ENCODE data around the gene AP1M1.

GRCh38 chr19:16272945-16273344, 75.2 kb downstream of the AP1M1 start:
- no peak for TF ChIP-seq CTCF (conservative IDR thresholded peaks at IDR 0.05; ENCODE audit: low read depth, low read length)
- TF ChIP-seq POLR2A (IDR thresholded peaks at IDR 0.05; ENCODE audit: low read depth, low read length) = no peak
- no peak for TF ChIP-seq RCOR1 (IDR thresholded peaks at IDR 0.05; ENCODE audit: insufficient replicate concordance, low read length)
- TF ChIP-seq RAD21 (IDR thresholded peaks at IDR 0.05; ENCODE audit: low read length) = no peak
- no peak for TF ChIP-seq USF2 (IDR thresholded peaks at IDR 0.05; ENCODE audit: low read depth, low read length)
- no peak for TF ChIP-seq SMC3 (IDR thresholded peaks at IDR 0.05; ENCODE audit: low read depth, low read length)
- no peak for TF ChIP-seq BHLHE40 (IDR thresholded peaks at IDR 0.05; ENCODE audit: low read depth, low read length)
- TF ChIP-seq CHD1 (IDR thresholded peaks at IDR 0.05; ENCODE audit: low read depth, low read length) = no peak
- TF ChIP-seq ELK1 (IDR thresholded peaks at IDR 0.05; ENCODE audit: borderline replicate concordance, low read depth, low read length) = no peak
- no peak for TF ChIP-seq FOS (IDR thresholded peaks at IDR 0.05; ENCODE audit: low read depth, low read length)
- no peak for TF ChIP-seq NFE2L2 (IDR thresholded peaks at IDR 0.05; ENCODE audit: low read depth, low read length)

All from IMR-90 (cell line).